HG02884 (cell line): ENCODE results near the gene KMT2E.
A peak's percentile ranks its signal among the peaks of the same experiment; 100 is the strongest.

ENCODE experiments used
- ATAC-seq: cut with Tn5 transposase; IDR thresholded peaks from one replicate; pipeline ENCODE4 v1.9.1; 2021; ENCODE audit warnings: mild to moderate bottlenecking, moderate library complexity; ENCODE audit not compliant: unreplicated experiment

KMT2E gene

DNA sequence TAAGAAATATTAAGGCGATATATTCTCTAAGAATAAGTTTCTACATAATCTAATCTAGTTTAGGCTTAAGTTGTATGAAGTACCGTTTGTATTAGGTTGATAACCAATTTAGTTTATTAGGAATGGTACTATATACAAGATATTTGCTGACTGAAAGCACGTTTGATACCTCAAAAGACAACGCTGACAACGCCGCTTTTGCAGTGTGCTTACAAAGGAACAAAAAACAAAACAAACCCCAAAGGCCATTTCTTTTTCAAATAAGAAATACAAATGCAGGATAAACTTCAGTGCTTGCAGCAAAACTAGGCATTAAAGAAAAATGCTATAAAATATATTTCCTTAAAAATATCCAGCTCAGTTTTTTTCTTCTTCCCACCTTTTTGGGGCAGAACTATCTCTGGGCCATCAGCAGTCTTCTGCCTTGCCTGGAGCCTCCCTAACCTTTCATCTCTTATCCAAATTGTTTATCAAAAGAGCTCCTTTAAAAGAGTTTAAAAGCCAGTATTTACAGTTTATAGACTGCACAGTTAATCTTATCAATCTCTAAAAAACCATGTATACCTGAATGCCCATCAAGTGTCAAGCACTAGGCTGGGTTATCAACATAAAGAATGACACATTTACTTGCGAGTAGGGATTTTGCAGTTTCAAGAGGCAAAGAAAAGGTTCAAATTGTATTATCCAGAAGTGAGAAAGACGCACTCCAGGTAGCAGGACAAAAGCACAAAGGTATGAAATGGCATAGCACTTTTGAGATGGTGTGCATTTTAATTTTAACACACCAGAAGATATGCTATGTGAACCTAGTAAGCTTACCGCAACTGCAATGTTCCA lies 4.1 kb upstream of the KMT2E start:
- no peak for ATAC-seq

DNA sequence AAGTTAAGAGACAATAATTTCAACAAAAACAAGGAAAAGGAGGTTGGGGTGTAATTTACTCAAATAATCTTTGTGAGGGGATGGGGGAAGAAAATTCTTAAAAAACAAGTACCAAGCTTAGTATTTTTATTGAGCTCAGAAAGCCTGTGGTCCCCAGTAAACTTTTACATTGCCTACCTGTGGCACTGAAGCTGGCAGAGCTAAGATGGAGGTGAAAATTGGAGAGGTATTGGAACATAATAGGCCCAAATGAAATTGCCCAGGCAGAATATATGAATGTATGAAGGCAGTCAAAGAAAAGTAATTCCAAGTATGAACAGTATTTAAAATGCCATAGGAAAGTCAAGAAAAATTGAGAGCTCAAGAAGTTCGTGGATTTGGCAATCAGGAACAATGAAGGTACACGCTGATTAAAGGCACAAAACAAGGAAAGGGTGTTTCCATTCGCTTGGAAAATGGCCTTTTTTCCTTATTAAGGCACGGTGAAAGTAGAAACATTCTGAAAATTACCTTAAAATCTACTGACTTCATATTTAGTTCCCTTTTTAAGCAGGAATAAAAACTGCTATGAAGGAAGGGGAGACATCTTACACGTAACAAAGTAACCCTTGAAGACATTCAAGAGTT lies 3.4 kb upstream of the KMT2E start:
- ATAC-seq: no peak

DNA sequence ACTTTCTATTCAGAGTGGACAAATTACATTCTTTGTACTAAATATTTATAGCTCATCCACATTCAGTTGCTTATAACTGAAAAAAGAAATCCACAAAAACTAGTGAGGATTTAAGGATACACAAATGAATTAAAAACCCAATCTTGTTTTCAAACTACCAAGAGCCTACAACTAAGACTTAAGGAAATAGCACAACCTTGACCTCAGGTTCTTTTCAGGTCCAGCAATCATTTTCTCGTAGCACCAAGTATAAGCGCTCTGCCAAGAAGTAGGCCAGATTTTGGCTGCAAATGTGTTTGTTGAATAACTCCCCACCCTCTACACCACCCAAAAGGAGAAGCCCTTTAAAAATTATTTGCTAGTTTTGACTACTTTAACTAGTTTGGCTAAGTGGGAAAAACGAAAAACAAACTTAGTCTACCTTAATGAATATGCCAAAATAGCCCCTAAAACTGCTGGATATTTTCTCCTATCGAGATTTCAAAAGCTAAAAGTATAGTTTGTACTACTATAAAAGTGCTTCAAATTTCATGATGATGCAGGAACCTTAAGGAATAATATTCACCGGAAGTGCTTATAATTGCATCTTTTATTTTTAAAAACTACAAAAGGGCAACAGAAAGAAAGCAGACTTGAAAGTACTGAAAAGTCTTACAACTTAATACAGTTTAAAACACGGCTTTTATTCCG lies 2.7 kb upstream of the KMT2E start:
- ATAC-seq: no peak

DNA sequence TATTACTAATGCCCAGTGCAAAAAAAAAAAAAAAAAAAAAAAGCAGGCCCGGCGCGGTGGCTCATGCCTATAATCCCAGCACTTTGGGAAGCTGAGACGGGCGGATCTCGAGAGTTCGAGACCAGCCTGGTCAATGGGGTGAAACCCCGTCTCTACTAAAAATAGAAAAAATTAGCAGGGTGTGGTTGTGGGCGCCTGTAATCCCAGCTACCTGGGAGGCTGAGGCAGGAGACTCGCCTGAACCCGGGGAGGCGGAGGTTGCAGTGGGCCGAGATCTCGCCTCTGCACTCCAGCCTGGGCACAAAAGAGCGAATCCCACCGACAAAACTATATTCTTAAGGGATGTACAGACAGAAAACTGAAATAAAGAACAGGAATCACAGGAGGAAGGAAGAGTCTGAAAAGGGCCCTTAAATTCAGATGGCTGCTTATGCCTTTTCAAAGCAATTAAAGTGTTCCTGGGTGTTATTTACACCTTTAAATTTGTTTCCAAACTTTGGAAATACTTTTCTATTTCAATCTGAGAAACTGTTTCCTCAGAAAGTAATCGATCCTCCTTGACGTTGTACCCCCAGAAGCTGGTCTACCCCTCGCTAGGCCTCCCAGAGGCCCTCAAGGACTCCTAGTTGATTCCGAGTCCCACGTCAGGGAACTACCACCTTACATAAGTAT lies 2.0 kb upstream of the KMT2E start:
- no peak for ATAC-seq

DNA sequence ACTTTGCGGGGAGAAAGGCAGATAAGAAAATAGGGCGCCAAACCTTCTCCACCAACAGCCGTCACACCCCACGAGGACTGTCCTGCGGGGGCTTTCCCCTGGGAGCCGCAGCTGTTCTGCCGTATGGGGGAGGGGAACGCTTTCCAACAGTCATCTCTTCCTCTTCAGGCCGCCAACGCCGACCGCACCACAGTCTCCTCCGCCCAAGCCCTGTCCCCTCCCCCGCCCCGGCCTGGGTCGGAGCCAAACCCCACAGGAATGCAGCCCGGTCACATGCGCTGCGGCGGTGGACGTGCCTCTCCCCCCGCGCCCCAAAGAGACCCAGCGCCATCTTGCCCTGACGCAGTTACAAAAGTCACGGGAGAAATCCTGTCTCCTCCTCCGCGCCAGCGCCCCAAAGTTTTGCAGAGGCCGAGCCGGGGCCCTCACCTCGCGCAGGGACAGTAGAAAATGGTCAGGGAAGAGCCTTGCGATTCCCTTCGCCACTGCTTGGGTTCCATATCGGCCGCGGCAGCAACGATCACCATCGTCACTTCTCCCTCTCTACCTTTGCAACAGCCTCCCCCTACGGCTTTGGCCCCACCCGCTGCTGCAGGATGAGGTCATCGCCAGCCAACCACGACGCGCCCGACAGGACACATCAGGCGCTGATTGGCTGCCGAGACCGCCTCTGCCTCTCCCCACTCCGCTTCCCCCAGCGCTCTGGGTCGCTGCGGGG lies 1.3 kb upstream of the KMT2E start:
- ATAC-seq: peak; percentile 70

DNA sequence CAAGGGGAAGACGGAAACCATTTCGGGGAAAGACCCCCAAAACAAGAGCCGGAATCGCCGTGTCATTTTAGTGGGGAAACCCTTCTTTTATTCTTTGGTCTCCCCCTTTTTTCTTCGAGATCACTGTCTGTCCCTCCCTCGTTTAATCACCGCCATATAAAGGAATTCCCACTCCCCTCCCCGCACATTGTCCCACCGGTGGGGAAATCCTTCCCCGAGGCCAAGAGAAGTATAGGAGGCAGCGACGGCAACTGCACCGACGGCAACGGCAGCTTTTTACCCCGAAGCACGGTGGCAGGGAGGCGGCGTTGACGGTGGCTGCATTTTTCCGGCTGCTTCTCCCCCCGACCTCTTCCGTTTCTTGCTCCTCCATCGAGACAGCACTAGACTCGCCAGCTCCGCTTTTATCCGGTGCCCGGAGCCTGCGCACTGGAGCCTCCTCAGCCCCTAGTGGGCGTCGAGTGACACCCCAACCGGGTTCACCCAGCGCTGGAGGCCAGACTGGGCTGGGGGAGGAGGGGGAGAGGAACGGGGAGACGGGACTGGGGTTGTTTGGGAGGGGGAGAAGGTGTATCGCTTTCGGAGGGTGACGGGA lies 687 bp upstream of the KMT2E start:
- peak; percentile 30 for ATAC-seq

DNA sequence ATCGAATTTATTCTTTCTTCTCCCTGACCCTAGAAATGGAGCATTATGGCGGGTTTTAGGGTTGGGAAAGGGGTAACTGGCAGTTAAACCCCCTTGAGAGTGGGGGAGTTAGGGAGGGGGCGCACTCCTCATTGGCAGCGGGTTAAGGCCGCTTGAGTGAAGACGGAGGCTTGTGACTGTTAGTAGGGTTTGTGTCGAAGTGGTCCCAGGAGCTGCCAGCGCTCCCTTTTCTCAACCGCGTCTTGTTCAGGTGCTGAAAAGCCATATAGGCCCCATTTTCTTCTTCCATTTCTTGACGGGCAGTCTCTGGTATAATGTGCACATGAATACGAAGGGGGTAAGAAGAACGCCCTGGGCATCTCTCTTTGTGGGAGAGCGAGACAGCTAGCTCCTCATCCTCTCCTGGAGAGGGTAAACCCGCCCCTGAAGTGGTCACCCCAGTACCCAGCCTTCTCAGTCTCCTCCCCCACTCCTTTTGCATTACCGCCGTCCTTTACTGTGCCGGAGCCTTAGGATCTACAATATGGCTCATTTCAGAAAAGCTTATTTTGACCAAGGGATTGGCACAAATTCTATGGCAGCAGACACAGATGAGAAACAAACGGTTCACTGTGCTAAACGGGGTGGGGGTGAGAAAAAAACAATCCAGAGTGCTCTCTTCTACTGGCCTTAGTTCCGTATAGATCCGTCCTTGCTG lies 836 bp downstream of the KMT2E start:
- ATAC-seq: no peak

DNA sequence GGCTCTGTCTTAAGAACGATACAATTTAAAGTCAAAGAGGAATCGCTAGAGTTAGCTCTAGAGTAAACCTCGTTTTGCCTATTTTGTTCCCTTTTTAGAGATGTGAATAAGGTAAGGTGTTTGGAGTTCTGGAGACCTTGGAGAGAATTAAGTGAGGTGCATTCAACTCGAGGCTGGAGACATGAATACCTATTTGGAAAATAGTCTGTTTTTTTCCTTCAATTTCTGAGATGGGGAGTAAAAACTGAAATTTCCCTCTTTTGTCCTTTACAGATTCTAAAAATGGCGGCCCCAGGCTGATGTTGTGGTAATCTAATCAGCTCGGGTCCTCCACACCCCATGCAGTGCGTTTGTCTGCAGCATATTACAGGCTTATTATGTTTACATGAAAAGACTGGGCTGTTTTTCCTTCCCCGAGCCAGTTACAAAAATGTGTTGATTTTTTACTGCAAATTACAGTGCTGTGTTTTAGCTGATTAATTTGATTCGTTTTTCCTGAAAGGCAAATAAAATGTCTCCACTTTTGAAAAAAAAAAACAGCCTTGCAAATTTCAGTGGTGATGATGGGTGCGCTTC lies 1.5 kb downstream of the KMT2E start:
- ATAC-seq: no peak

DNA sequence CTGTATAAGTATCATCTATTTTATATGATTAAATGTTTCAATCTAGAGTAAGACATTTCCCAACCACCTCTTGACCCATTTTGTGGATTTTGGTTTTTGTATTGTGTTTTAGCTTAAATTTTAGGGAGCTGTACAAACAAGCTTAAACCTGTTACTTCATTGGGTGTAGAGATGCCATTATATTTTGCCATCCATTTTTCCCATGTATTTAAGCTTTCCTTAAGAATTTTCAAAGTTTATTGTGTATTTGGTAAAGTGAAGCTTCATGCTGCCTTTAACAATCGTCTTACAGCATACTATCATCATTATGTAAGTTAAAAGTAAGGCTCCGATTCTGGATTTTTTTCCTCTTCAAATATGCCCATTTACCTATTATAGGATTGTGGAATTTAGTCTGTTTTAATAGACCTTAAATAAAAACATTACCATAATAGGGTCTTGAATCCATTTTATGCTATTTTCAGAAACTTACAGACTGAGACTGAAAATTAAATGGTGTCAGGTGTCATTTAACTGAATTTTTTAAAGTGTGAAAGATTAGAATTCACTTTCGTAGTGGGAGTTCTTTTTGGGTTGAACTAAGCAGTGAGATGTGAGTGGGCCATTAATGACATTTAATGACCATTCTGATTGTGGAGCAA lies 2.2 kb downstream of the KMT2E start:
- no peak for ATAC-seq

DNA sequence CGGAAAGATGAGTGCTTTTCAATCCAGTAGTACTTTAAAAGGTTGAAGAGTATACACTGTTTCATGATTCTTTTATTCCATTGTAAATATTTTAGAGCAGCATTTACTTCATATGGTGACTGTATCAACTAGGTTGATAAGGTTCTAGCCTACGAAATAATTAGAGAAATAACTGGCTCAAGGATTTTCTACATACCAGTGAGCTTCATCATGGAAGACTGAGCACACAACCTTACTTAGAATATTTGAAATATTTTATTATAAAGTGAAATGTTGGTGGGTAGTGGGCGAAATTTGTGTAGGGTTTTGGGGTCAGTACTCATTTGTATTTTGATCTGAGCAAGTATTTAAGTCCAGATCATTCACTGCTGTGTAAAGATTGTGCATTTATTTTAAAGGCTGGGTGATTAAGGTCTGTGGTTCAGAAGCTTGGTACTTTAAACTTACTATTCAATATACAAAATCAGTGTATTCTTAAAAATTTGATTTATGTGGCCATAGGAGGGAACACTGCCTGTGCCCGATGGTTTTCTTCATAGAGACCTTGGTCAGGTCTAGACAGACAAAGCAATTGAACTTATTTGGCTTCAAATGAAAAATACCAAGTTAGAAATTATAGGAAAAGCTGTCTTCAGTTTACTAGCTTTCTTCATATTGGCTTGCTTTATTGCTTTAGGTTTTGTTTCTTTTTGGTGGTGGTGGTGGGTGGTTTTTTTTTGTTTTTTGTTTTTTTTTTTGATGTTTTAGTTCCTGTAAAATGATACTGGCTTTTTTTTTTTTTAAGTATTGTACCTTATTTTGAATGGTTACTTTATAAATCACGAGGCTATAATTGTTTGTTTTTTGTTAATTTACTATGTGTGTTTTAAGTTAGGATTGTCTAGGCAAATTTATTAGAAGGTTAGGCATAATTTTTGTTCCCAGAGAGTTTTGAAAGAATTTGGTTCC lies 3.0 kb downstream of the KMT2E start:
- ATAC-seq: no peak

DNA sequence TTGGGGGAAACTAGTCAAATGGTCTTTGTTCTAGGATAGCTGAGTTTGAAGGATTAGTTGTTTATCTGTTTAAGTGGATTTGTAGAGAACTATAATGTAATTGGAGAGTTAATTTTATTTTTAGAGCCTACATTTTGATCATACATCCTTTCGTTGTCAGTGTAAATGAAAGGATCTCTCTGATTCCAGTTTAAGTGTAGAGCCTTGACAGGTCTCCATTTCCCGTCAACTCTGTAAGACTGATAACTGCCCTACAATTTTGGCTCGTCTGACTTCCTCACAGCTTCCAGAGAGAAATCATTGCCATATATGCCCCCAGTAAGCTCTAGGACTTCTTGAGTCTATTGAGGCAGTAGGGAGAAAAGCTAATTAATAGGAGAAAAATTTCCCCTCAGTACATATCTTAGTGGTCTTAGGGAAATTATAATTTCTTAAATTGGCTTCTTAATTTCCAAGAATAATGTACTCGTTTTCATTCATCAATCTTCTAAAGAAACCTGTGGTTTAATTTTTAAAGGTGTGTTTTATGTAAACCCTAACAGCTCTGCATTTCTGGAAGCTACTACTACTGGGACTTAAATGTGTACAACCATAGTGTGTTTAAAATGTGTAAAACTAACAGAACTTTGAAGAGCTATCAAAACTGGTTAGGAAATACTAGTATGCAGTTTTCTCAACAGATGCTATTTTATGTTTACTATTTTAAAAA lies 3.8 kb downstream of the KMT2E start:
- no peak for ATAC-seq

DNA sequence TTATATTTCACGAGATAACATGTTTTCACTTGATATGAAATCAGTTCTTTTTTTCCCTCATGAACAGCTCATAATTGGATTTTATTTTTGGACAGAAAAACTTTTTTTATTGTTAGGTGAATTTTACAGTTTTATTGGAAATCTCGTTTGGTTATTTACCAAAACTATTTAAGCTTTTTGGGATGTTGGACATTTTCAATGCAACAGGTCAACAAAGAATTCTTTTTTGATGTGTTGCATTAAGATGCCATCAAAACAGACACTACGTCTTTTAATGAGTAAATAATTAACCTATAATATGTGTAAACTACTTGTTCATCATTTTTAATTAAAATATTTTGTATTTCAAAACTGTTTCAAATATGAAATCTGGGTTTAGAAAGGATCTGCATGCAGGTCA lies 5.3 kb downstream of the KMT2E start:
- no peak for ATAC-seq

DNA sequence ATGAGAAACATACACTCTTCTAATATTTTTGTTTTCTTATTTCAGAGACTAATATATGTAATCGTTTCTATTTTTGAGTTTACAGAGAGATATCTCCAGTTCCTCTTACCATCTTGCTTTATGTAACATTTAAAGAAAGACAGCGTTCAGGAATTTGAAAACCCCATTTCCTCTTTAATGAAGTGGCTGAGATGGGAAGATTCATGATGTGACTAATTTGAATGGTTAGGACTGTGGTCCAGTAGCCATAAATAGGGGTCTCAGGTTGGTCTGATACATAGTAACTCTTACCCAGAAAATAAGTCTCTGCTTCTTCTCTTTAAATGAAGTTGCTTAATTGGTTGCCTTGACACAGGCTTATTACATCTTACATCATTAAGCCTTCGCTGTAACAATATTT lies 6.9 kb downstream of the KMT2E start:
- ATAC-seq: no peak

DNA sequence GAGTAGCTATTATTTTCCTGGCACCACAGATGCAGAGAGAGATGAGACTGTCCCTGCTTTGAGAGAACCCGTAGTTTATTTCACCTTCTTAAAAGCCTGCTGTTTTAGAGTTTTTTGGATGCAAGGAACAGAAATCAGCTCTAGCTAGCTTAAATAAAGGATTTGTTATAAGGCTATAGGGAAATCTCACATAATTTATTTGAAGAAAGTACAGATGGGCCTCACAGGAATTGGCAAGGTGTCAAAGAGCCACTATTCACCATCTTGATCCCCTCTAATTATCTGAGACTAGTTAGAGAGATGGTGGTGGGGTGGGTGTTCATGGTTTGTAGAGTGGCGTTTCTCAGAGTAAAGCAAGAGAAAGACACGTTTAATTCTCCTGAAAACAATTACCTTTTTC lies 7.3 kb downstream of the KMT2E start:
- no peak for ATAC-seq

DNA sequence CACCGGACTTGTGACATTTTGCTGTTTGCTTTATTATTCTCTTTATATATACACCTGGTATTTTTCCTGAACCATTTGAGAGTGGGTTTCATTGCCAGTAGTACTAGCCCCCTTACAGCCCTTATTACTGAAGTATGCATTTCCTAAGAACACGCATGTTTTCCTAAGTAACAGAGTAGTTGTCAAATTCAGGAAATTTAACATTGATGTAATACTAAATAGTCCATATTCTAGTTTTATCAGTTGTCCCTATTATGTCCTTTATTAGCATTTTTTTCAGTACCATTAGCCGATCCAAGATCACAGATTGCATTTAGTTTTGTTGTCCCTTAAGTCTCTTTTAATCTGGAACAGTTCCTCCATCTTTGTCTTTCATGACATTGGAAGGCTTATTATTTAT lies 8.0 kb downstream of the KMT2E start:
- ATAC-seq: no peak

DNA sequence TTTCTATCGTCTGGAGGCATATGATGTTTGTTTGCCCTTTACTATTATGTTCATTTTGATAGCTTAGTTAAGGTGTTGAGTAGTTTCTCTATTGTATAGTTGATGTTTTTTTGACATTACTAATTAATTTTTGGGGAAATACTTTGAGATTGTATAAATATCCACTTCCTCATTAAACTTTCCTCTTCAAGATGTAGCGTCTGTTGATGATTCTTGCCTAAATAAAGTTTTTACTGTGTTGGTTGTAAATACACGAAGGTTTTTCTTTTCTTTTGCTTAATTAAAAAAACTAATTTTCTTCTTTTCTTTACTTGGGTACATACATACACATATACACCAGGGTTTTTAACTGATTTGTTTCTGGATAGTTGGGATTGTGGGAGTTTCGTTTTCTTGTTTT lies 8.5 kb downstream of the KMT2E start:
- ATAC-seq: no peak

DNA sequence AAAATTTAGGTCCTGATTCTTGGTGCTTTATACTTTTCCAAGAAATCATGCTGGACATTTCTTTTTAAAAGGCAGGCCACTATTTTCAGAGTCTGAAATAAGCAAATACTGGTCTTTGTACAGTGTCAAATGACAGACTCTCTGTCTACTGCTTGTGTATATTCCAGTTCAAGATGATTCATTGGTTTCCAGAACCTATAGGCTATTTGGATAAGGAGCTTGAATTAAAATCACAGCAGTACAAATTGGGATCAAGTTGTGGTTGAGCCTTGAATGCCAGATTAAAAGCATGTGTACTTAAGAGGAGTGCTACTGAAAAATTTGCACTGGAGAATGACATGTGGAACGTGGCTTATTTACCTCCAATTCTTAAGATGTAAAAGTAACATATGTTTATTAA lies 10.7 kb downstream of the KMT2E start:
- ATAC-seq: no peak
